Measurements from ENCODE around the gene GZMB.

The GZMB gene

GRCh38 chr14:24634158-24634557 is at the start of gene GZMB:
Gene GZMB, minus strand, starts transcription at chr14:24634190. Its CDS starts 30 bp downstream, at chr14:24634160.
- Histone ChIP-seq H3K9ac (ENCODE audit: low read length) (no peak within 1 kb of the TSS), H3K4me3 (ENCODE audit: low read length) (no peak within 1 kb of the TSS), H3K4me1 (ENCODE audit: control insufficient read depth, insufficient read depth, low read length) (no peaks in the 10 kb centered on the region), H3K9me3 (ENCODE audit: control insufficient read depth, low read length) (no peaks in the 10 kb centered on the region), H3K27me3 (ENCODE audit: control insufficient read depth, insufficient read depth, low read length) (no peaks in the 10 kb centered on the region), H3K36me3 (ENCODE audit: control insufficient read depth, insufficient read depth, low read length) (no peaks in the 10 kb centered on the region)

DNA sequence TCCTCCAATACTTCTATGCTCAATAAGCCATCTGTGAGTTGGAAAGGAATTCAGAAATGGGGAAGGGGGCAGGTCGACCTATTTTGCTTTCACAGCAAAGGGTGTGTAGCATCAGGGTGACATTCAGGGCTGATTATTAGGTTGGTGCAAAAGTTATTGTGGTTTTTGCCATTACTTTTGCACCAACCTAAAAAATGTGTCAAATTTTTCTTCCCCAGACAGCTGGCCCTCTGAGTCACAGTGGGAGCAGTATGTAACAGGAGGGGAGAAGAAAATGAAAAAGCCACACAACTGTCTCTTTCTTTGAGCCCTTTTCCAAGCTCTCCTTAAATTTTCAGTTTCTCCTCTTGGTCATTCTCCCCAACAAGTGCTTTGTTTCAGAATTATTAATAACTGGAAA is 47.1 kb upstream of the GZMB start:
- Histone ChIP-seq H3K9me3 (ENCODE audit: control insufficient read depth, low read length) (no peaks in the 10 kb centered on the region), H3K36me3 (ENCODE audit: control insufficient read depth, insufficient read depth, low read length) (no peaks in the 10 kb centered on the region), H3K27me3 (ENCODE audit: control insufficient read depth, insufficient read depth, low read length) (no peaks in the 10 kb centered on the region), H3K9ac (ENCODE audit: low read length) (no peak overlapping the region), H3K4me1 (ENCODE audit: control insufficient read depth, insufficient read depth, low read length) (no peaks in the 10 kb centered on the region), H3K4me3 (ENCODE audit: low read length) (no peak overlapping the region)

GRCh38 chr14:24680516-24680915 is 46.5 kb upstream of the GZMB start:
- Histone ChIP-seq H3K4me3 (ENCODE audit: low read length) (no peak overlapping the region), H3K9ac (ENCODE audit: low read length) (no peak overlapping the region), H3K9me3 (ENCODE audit: control insufficient read depth, low read length) (no peaks in the 10 kb centered on the region), H3K4me1 (ENCODE audit: control insufficient read depth, insufficient read depth, low read length) (no peaks in the 10 kb centered on the region), H3K36me3 (ENCODE audit: control insufficient read depth, insufficient read depth, low read length) (no peaks in the 10 kb centered on the region), H3K27me3 (ENCODE audit: control insufficient read depth, insufficient read depth, low read length) (no peaks in the 10 kb centered on the region)

GRCh38 chr14:24679248-24679961 is 45.4 kb upstream of the GZMB start:
- no peak overlapping the region for H3K9ac ChIP-seq (ENCODE audit: low read length)
- H3K9me3 ChIP-seq (ENCODE audit: control insufficient read depth, low read length), result no peaks in the 10 kb centered on the region
- no peaks in the 10 kb centered on the region for H3K27me3 ChIP-seq (ENCODE audit: control insufficient read depth, insufficient read depth, low read length)
- no peak overlapping the region for H3K4me3 ChIP-seq (ENCODE audit: low read length)
- no peaks in the 10 kb centered on the region for H3K36me3 ChIP-seq (ENCODE audit: control insufficient read depth, insufficient read depth, low read length)
- no peaks in the 10 kb centered on the region for H3K4me1 ChIP-seq (ENCODE audit: control insufficient read depth, insufficient read depth, low read length)

GRCh38 chr14:24678801-24679247 is 44.8 kb upstream of the GZMB start:
- Histone ChIP-seq H3K4me3 (ENCODE audit: low read length) (no peak overlapping the region), H3K9me3 (ENCODE audit: control insufficient read depth, low read length) (no peaks in the 10 kb centered on the region), H3K27me3 (ENCODE audit: control insufficient read depth, insufficient read depth, low read length) (peaks cover under 1% of the 10 kb centered on the region), H3K36me3 (ENCODE audit: control insufficient read depth, insufficient read depth, low read length) (no peaks in the 10 kb centered on the region), H3K9ac (ENCODE audit: low read length) (no peak overlapping the region), H3K4me1 (ENCODE audit: control insufficient read depth, insufficient read depth, low read length) (no peaks in the 10 kb centered on the region)

DNA sequence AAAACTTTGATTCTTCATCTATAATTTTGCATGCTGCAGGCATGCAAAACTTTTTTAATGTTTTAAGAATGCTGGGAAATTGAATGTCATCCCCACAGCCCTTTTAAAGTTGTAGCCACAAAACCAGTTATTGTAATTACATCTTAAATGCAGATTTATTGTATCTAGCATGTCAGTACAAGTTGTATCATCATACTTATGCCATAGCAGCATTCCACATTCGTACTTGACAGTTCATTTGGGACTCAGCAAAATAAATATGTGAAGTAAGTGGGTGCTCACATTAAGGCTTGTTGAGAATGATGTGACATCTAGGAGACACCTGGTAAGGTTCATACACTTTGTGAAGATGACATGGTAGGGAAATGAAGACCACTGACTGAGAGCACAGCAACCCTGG is 44.0 kb upstream of the GZMB start:
- Histone ChIP-seq H3K36me3 (ENCODE audit: control insufficient read depth, insufficient read depth, low read length) (no peaks in the 10 kb centered on the region), H3K9ac (ENCODE audit: low read length) (no peak overlapping the region), H3K9me3 (ENCODE audit: control insufficient read depth, low read length) (no peaks in the 10 kb centered on the region), H3K4me1 (ENCODE audit: control insufficient read depth, insufficient read depth, low read length) (no peaks in the 10 kb centered on the region), H3K4me3 (ENCODE audit: low read length) (no peak overlapping the region), H3K27me3 (ENCODE audit: control insufficient read depth, insufficient read depth, low read length) (peaks cover 5% of the 10 kb centered on the region)

DNA sequence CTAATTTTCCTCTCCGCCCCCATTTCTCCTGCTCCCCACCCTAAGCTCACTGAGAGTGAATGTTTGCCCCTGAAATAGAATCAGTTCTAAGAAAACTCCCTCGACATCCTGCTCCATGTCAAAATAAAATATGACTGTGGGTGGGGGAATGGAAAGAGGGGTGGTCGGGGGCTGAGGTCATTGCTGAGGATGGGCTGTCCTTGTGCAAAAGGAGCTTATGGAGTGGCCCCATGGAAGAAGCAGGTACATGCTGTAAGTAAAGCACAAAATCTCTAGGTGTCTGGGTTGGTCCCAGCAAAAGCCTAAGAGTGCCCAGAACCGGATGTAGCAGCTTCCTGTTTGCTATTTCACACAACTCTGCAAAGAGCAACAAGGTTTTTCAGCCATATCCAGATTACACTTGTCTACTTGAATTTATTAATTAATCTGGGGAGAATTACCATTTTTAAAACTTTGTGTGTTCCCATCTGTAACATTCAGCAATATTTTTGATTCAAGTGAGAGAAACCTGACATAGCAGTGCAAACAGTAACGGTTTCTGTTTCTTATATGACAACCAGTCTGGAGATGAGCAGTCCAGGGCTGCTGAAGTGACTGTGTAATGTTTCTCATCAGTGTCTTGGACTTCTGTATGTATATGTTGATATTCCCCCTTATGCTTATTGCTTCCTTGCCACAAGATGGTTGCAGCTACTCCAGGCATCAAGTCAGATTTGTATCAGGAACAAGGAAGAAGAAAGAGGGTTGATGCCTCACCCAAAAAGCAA is 40.4 kb upstream of the GZMB start:
- no peaks in the 10 kb centered on the region for H3K4me1 ChIP-seq (ENCODE audit: control insufficient read depth, insufficient read depth, low read length)
- H3K9ac ChIP-seq (ENCODE audit: low read length), result no peak overlapping the region

GRCh38 chr14:24673534-24674203 is 39.7 kb upstream of the GZMB start:
- Histone ChIP-seq H3K27me3 (ENCODE audit: control insufficient read depth, insufficient read depth, low read length) (peaks cover 5% of the 10 kb centered on the region), H3K4me3 (ENCODE audit: low read length) (no peak overlapping the region)

More for the DNA sequence above, 40.4 kb upstream of the GZMB start:
- Histone ChIP-seq H3K4me3 (ENCODE audit: low read length) (no peak overlapping the region), H3K27me3 (ENCODE audit: control insufficient read depth, insufficient read depth, low read length) (peaks cover 5% of the 10 kb centered on the region), H3K9me3 (ENCODE audit: control insufficient read depth, low read length) (no peaks in the 10 kb centered on the region), H3K36me3 (ENCODE audit: control insufficient read depth, insufficient read depth, low read length) (no peaks in the 10 kb centered on the region)

GRCh38 chr14:24673059-24673458 is 39.1 kb upstream of the GZMB start:
- no peaks in the 10 kb centered on the region for H3K36me3 ChIP-seq (ENCODE audit: control insufficient read depth, insufficient read depth, low read length)
- H3K4me3 ChIP-seq (ENCODE audit: low read length), result no peak overlapping the region

More at GRCh38 chr14:24673534-24674203, 39.7 kb upstream of the GZMB start:
- no peaks in the 10 kb centered on the region for H3K9me3 ChIP-seq (ENCODE audit: control insufficient read depth, low read length)
- no peaks in the 10 kb centered on the region for H3K36me3 ChIP-seq (ENCODE audit: control insufficient read depth, insufficient read depth, low read length)
- H3K9ac ChIP-seq (ENCODE audit: low read length), result no peak overlapping the region
- no peaks in the 10 kb centered on the region for H3K4me1 ChIP-seq (ENCODE audit: control insufficient read depth, insufficient read depth, low read length)

DNA sequence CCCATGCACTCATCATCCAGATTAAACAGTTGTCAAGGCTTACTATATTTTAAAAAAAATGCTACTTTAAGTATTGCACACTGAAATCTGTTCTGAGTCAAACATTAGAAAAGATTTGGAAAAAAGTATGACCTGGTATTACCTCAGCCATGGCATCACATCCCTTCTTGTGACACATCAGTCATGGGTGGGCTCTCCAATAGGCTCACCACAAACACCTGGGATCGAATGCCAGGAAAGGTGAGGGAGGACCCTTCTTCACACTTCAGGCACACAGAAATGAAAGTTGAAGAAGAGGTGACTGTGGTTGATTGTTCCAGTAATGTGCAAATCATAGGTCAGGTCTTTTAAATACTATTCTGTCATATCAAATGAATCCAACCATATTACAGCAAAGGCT is 36.6 kb upstream of the GZMB start:
- no peak overlapping the region for H3K9ac ChIP-seq (ENCODE audit: low read length)
- no peaks in the 10 kb centered on the region for H3K9me3 ChIP-seq (ENCODE audit: control insufficient read depth, low read length)
- H3K27me3 ChIP-seq (ENCODE audit: control insufficient read depth, insufficient read depth, low read length), result peaks cover 5% of the 10 kb centered on the region
- no peaks in the 10 kb centered on the region for H3K4me1 ChIP-seq (ENCODE audit: control insufficient read depth, insufficient read depth, low read length)
- no peaks in the 10 kb centered on the region for H3K36me3 ChIP-seq (ENCODE audit: control insufficient read depth, insufficient read depth, low read length)
- H3K4me3 ChIP-seq (ENCODE audit: low read length), result no peak overlapping the region

More at GRCh38 chr14:24673059-24673458, 39.1 kb upstream of the GZMB start:
- Histone ChIP-seq H3K9me3 (ENCODE audit: control insufficient read depth, low read length) (no peaks in the 10 kb centered on the region), H3K4me1 (ENCODE audit: control insufficient read depth, insufficient read depth, low read length) (no peaks in the 10 kb centered on the region), H3K9ac (ENCODE audit: low read length) (no peak overlapping the region), H3K27me3 (ENCODE audit: control insufficient read depth, insufficient read depth, low read length) (peaks cover 5% of the 10 kb centered on the region)

GRCh38 chr14:24669651-24670050 is 35.7 kb upstream of the GZMB start:
- Histone ChIP-seq H3K9ac (ENCODE audit: low read length) (no peak overlapping the region), H3K9me3 (ENCODE audit: control insufficient read depth, low read length) (no peaks in the 10 kb centered on the region), H3K27me3 (ENCODE audit: control insufficient read depth, insufficient read depth, low read length) (peaks cover 5% of the 10 kb centered on the region), H3K4me1 (ENCODE audit: control insufficient read depth, insufficient read depth, low read length) (no peaks in the 10 kb centered on the region), H3K36me3 (ENCODE audit: control insufficient read depth, insufficient read depth, low read length) (no peaks in the 10 kb centered on the region), H3K4me3 (ENCODE audit: low read length) (no peak overlapping the region)

GRCh38 chr14:24665440-24665991 is 31.5 kb upstream of the GZMB start:
- H3K27me3 ChIP-seq (ENCODE audit: control insufficient read depth, insufficient read depth, low read length), result no peaks in the 10 kb centered on the region
- no peaks in the 10 kb centered on the region for H3K4me1 ChIP-seq (ENCODE audit: control insufficient read depth, insufficient read depth, low read length)
- no peak overlapping the region for H3K9ac ChIP-seq (ENCODE audit: low read length)
- H3K9me3 ChIP-seq (ENCODE audit: control insufficient read depth, low read length), result no peaks in the 10 kb centered on the region
- H3K36me3 ChIP-seq (ENCODE audit: control insufficient read depth, insufficient read depth, low read length), result no peaks in the 10 kb centered on the region
- no peak overlapping the region for H3K4me3 ChIP-seq (ENCODE audit: low read length)

Measured in mucosa of stomach (tissue), 1 donor.